ENCODE measurements around the gene MYO7A.

DNA sequence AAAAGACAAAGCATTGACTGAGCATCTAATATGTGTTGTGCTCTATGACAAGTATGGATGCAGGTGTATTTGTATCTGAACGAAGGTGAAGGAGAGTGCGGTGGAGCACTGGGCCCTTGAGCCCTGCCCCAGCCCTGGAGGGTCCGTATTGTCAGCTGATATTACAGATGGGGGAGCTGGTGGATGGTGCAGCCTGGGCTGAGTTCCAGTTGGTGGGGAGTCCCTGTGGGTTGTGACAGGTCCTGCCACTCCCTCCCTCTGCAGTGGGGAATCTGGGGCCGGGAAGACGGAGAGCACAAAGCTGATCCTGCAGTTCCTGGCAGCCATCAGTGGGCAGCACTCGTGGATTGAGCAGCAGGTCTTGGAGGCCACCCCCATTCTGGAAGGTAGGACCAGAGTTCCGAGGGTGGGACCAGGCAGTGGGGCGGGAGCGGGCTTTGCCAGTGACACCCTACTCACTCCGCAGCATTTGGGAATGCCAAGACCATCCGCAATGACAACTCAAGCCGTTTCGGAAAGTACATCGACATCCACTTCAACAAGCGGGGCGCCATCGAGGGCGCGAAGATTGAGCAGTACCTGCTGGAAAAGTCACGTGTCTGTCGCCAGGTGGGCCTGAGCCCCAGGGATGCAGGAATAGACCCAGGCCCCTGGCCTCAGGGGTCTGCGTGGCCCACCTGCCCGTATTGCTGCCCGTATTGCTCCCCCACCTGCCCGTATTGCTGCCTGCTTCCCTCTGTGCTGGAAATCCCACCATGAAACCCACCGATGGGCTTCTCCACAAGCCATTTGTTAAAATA, 28.6 kb downstream of the MYO7A start:
- no peak for TF ChIP-seq EZH2 (IDR thresholded peaks at IDR 0.05; ENCODE audit: low read depth)
- TF ChIP-seq, protein P1, sequence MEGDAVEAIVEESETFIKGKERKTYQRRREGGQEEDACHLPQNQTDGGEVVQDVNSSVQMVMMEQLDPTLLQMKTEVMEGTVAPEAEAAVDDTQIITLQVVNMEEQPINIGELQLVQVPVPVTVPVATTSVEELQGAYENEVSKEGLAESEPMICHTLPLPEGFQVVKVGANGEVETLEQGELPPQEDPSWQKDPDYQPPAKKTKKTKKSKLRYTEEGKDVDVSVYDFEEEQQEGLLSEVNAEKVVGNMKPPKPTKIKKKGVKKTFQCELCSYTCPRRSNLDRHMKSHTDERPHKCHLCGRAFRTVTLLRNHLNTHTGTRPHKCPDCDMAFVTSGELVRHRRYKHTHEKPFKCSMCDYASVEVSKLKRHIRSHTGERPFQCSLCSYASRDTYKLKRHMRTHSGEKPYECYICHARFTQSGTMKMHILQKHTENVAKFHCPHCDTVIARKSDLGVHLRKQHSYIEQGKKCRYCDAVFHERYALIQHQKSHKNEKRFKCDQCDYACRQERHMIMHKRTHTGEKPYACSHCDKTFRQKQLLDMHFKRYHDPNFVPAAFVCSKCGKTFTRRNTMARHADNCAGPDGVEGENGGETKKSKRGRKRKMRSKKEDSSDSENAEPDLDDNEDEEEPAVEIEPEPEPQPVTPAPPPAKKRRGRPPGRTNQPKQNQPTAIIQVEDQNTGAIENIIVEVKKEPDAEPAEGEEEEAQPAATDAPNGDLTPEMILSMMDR (conservative IDR thresholded peaks at IDR 0.05): no peak
